ENCODE measurements around the gene ABCA2.
A peak's percentile ranks its signal among the peaks of the same experiment; 100 is the strongest.

The ABCA2 gene

GRCh38 chr9:137045294-137046087, 17.5 kb upstream of the ABCA2 start:
- peaks cover 20 to 25% of the 10 kb centered on the region in 2 donors for H3K4me1 ChIP-seq (ENCODE audit: control insufficient read depth in 2 of 2, insufficient read depth in 2 of 2, low read length in 2 of 2)
- H3K9ac ChIP-seq (ENCODE audit: low read depth in 1 of 2, low read length in 2 of 2) = peak overlapping the region; percentile 24 to 39
- no peaks in the 10 kb centered on the region for H3K9me3 ChIP-seq (ENCODE audit: control insufficient read depth in 2 of 2, low read length in 2 of 2)
- H3K27me3 ChIP-seq (ENCODE audit: control insufficient read depth in 2 of 2, insufficient read depth in 2 of 2, low read length in 2 of 2) = peaks cover 11 to 24% of the 10 kb centered on the region in 2 donors
- no peaks in the 10 kb centered on the region for H3K36me3 ChIP-seq (ENCODE audit: control insufficient read depth in 2 of 2, insufficient read depth in 2 of 2, low read length in 2 of 2)
- peak overlapping the region; percentile 61 to 62 for H3K4me3 ChIP-seq (ENCODE audit: low read length in 2 of 2)
- H3K27ac ChIP-seq (ENCODE audit: low read depth in 2 of 2, low read length in 2 of 2) = peak overlapping the region; percentile 68 to 70

GRCh38 chr9:137044502-137045177, 16.6 kb upstream of the ABCA2 start:
- no peaks in the 10 kb centered on the region for H3K36me3 ChIP-seq (ENCODE audit: control insufficient read depth in 2 of 2, insufficient read depth in 2 of 2, low read length in 2 of 2)
- no peaks in the 10 kb centered on the region for H3K9me3 ChIP-seq (ENCODE audit: control insufficient read depth in 2 of 2, low read length in 2 of 2)
- H3K9ac ChIP-seq (ENCODE audit: low read depth in 1 of 2, low read length in 2 of 2) = peak overlapping the region; percentile 39 to 56
- H3K27ac ChIP-seq (ENCODE audit: low read depth in 2 of 2, low read length in 2 of 2) = peak overlapping the region; percentile 61 to 68
- peak overlapping the region; percentile 27 to 61 for H3K4me3 ChIP-seq (ENCODE audit: low read length in 2 of 2)
- peaks cover 10 to 24% of the 10 kb centered on the region in 2 donors for H3K27me3 ChIP-seq (ENCODE audit: control insufficient read depth in 2 of 2, insufficient read depth in 2 of 2, low read length in 2 of 2)
- H3K4me1 ChIP-seq (ENCODE audit: control insufficient read depth in 2 of 2, insufficient read depth in 2 of 2, low read length in 2 of 2) = peaks cover 20 to 25% of the 10 kb centered on the region in 2 donors

- Histone ChIP-seq H3K27me3 (ENCODE audit: control insufficient read depth in 2 of 2, insufficient read depth in 2 of 2, low read length in 2 of 2) (peaks cover 4 to 20% of the 10 kb centered on the region in 2 donors), H3K4me1 (ENCODE audit: control insufficient read depth in 2 of 2, insufficient read depth in 2 of 2, low read length in 2 of 2) (peaks cover 20 to 25% of the 10 kb centered on the region in 2 donors), H3K36me3 (ENCODE audit: control insufficient read depth in 2 of 2, insufficient read depth in 2 of 2, low read length in 2 of 2) (no peaks in the 10 kb centered on the region), H3K9ac (ENCODE audit: low read depth in 1 of 2, low read length in 2 of 2) (peak overlapping the region; percentile 17 to 39), H3K27ac (ENCODE audit: low read depth in 2 of 2, low read length in 2 of 2) (peak overlapping the region; percentile 61 to 68), H3K4me3 (ENCODE audit: low read length in 2 of 2) (peak overlapping the region; percentile 13 to 61), H3K9me3 (ENCODE audit: control insufficient read depth in 2 of 2, low read length in 2 of 2) (no peaks in the 10 kb centered on the region)
Measured at GRCh38 chr9:137044037-137044436, 16.0 kb upstream of the ABCA2 start.

- H3K4me1 ChIP-seq (ENCODE audit: control insufficient read depth in 2 of 2, insufficient read depth in 2 of 2, low read length in 2 of 2) = peaks cover 20 to 25% of the 10 kb centered on the region in 2 donors
- peaks cover 4 to 17% of the 10 kb centered on the region in 2 donors for H3K27me3 ChIP-seq (ENCODE audit: control insufficient read depth in 2 of 2, insufficient read depth in 2 of 2, low read length in 2 of 2)
- H3K27ac ChIP-seq (ENCODE audit: low read depth in 2 of 2, low read length in 2 of 2) = peak overlapping the region; percentile 11 to 43
- no peak overlapping the region for H3K4me3 ChIP-seq (ENCODE audit: low read length in 2 of 2)
- H3K9me3 ChIP-seq (ENCODE audit: control insufficient read depth in 2 of 2, low read length in 2 of 2) = no peaks in the 10 kb centered on the region
- H3K9ac ChIP-seq (ENCODE audit: low read depth in 1 of 2, low read length in 2 of 2) = no peak overlapping the region
- H3K36me3 ChIP-seq (ENCODE audit: control insufficient read depth in 2 of 2, insufficient read depth in 2 of 2, low read length in 2 of 2) = no peaks in the 10 kb centered on the region
Measured at GRCh38 chr9:137042751-137043727, 15.0 kb upstream of the ABCA2 start.

GRCh38 chr9:137041124-137041523, 13.1 kb upstream of the ABCA2 start:
- no peaks in the 10 kb centered on the region for H3K9me3 ChIP-seq (ENCODE audit: control insufficient read depth in 2 of 2, low read length in 2 of 2)
- no peak overlapping the region for H3K4me3 ChIP-seq (ENCODE audit: low read length in 2 of 2)
- peaks cover 0 to 8% of the 10 kb centered on the region in 2 donors for H3K27me3 ChIP-seq (ENCODE audit: control insufficient read depth in 2 of 2, insufficient read depth in 2 of 2, low read length in 2 of 2)
- peaks cover 17 to 21% of the 10 kb centered on the region in 2 donors for H3K4me1 ChIP-seq (ENCODE audit: control insufficient read depth in 2 of 2, insufficient read depth in 2 of 2, low read length in 2 of 2)
- H3K27ac ChIP-seq (ENCODE audit: low read depth in 2 of 2, low read length in 2 of 2) = no peak overlapping the region
- H3K36me3 ChIP-seq (ENCODE audit: control insufficient read depth in 2 of 2, insufficient read depth in 2 of 2, low read length in 2 of 2) = no peaks in the 10 kb centered on the region
- no peak overlapping the region for H3K9ac ChIP-seq (ENCODE audit: low read depth in 1 of 2, low read length in 2 of 2)

- Histone ChIP-seq H3K4me1 (ENCODE audit: control insufficient read depth in 2 of 2, insufficient read depth in 2 of 2, low read length in 2 of 2) (peaks cover 14 to 21% of the 10 kb centered on the region in 2 donors), H3K4me3 (ENCODE audit: low read length in 2 of 2) (no peak overlapping the region)
Measured at GRCh38 chr9:137040568-137040967, 12.5 kb upstream of the ABCA2 start.

GRCh38 chr9:137039611-137040366, 11.8 kb upstream of the ABCA2 start:
- Histone ChIP-seq H3K4me1 (ENCODE audit: control insufficient read depth in 2 of 2, insufficient read depth in 2 of 2, low read length in 2 of 2) (peaks cover 10 to 22% of the 10 kb centered on the region in 2 donors), H3K9me3 (ENCODE audit: control insufficient read depth in 2 of 2, low read length in 2 of 2) (no peaks in the 10 kb centered on the region), H3K36me3 (ENCODE audit: control insufficient read depth in 2 of 2, insufficient read depth in 2 of 2, low read length in 2 of 2) (no peaks in the 10 kb centered on the region), H3K27me3 (ENCODE audit: control insufficient read depth in 2 of 2, insufficient read depth in 2 of 2, low read length in 2 of 2) (peaks cover 0 to 4% of the 10 kb centered on the region in 2 donors), H3K27ac (ENCODE audit: low read depth in 2 of 2, low read length in 2 of 2) (no peak overlapping the region), H3K4me3 (ENCODE audit: low read length in 2 of 2) (no peak overlapping the region), H3K9ac (ENCODE audit: low read depth in 1 of 2, low read length in 2 of 2) (no peak overlapping the region)

More at GRCh38 chr9:137040568-137040967, 12.5 kb upstream of the ABCA2 start:
- H3K9ac ChIP-seq (ENCODE audit: low read depth in 1 of 2, low read length in 2 of 2) = no peak overlapping the region
- H3K27ac ChIP-seq (ENCODE audit: low read depth in 2 of 2, low read length in 2 of 2) = no peak overlapping the region
- peaks cover 0 to 8% of the 10 kb centered on the region in 2 donors for H3K27me3 ChIP-seq (ENCODE audit: control insufficient read depth in 2 of 2, insufficient read depth in 2 of 2, low read length in 2 of 2)
- H3K36me3 ChIP-seq (ENCODE audit: control insufficient read depth in 2 of 2, insufficient read depth in 2 of 2, low read length in 2 of 2) = no peaks in the 10 kb centered on the region
- H3K9me3 ChIP-seq (ENCODE audit: control insufficient read depth in 2 of 2, low read length in 2 of 2) = no peaks in the 10 kb centered on the region

GRCh38 chr9:137038916-137039315, 10.9 kb upstream of the ABCA2 start:
- H3K27ac ChIP-seq (ENCODE audit: low read depth in 2 of 2, low read length in 2 of 2) = no peak overlapping the region

GRCh38 chr9:137037483-137037882, 9.4 kb upstream of the ABCA2 start:
- Histone ChIP-seq H3K27me3 (ENCODE audit: control insufficient read depth in 2 of 2, insufficient read depth in 2 of 2, low read length in 2 of 2) (no peaks in the 10 kb centered on the region), H3K4me3 (ENCODE audit: low read length in 2 of 2) (no peak overlapping the region), H3K9me3 (ENCODE audit: control insufficient read depth in 2 of 2, low read length in 2 of 2) (no peaks in the 10 kb centered on the region), H3K27ac (ENCODE audit: low read depth in 2 of 2, low read length in 2 of 2) (no peak overlapping the region), H3K9ac (ENCODE audit: low read depth in 1 of 2, low read length in 2 of 2) (no peak overlapping the region), H3K4me1 (ENCODE audit: control insufficient read depth in 2 of 2, insufficient read depth in 2 of 2, low read length in 2 of 2) (peaks cover 9 to 14% of the 10 kb centered on the region in 2 donors), H3K36me3 (ENCODE audit: control insufficient read depth in 2 of 2, insufficient read depth in 2 of 2, low read length in 2 of 2) (no peaks in the 10 kb centered on the region)

More at GRCh38 chr9:137038916-137039315, 10.9 kb upstream of the ABCA2 start:
- H3K4me3 ChIP-seq (ENCODE audit: low read length in 2 of 2) = no peak overlapping the region
- H3K4me1 ChIP-seq (ENCODE audit: control insufficient read depth in 2 of 2, insufficient read depth in 2 of 2, low read length in 2 of 2) = peaks cover 9 to 19% of the 10 kb centered on the region in 2 donors
- H3K27me3 ChIP-seq (ENCODE audit: control insufficient read depth in 2 of 2, insufficient read depth in 2 of 2, low read length in 2 of 2) = no peaks in the 10 kb centered on the region
- H3K36me3 ChIP-seq (ENCODE audit: control insufficient read depth in 2 of 2, insufficient read depth in 2 of 2, low read length in 2 of 2) = no peaks in the 10 kb centered on the region
- no peaks in the 10 kb centered on the region for H3K9me3 ChIP-seq (ENCODE audit: control insufficient read depth in 2 of 2, low read length in 2 of 2)
- no peak overlapping the region for H3K9ac ChIP-seq (ENCODE audit: low read depth in 1 of 2, low read length in 2 of 2)

All from mucosa of rectum (tissue), 2 donors.